IPS-18c (cell line): ENCODE results near the gene DYDC2.

Experiments
- H3K4me3 ChIP-seq: 2 replicates; pipeline ENCODE4 v1.7.0; 2013; ENCODE audit warnings: low read depth, mild to moderate bottlenecking, low read length, moderate library complexity; ENCODE audit not compliant: insufficient read depth
- H3K9me3 ChIP-seq: one replicate; pipeline ENCODE4 v1.6.1; 2013; ENCODE audit warnings: mild to moderate bottlenecking, low read length, moderate library complexity; ENCODE audit not compliant: control insufficient read depth, insufficient read depth

DYDC2 gene, protein sequence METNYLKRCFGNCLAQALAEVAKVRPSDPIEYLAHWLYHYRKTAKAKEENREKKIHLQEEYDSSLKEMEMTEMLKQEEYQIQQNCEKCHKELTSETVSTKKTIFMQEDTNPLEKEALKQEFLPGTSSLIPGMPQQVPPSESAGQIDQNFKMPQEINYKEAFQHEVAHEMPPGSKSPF

DNA sequence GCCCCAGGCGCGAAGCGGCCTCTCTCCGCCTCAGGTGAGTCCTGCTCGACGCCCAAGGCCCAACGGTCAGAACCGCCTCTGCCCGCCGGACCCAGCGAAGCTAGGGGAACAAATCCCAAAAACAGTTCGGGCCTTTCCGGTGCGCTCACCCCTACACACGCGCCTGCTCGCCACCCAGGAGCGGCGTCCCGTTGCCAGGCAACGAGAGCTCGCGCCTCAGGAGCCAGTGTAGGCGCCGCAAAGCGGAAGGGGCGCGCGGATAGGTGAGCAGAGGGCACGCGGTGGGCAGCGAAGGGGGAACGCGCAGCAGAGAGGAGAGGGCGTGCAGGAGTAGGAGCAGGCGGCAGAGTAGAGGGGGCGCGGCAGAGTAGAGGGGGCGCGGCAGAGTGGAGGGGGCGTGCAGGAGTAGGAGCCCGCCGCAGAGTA is at the start of gene DYDC2, which contains the start of gene DYDC1:
Gene DYDC2 (plus strand): TSS at position 219 of the 426 bp plus-strand sequence. CDS start 5,663 bp downstream, outside the sequence.
Gene DYDC1 (minus strand): TSS at position 193 of the 426 bp plus-strand sequence. CDS start 4,154 bp downstream, outside the sequence.
- Histone ChIP-seq H3K4me3 (peak within 1 kb of the TSS; percentile 46), H3K9me3 (no peaks in the 10 kb centered on the region)

DNA sequence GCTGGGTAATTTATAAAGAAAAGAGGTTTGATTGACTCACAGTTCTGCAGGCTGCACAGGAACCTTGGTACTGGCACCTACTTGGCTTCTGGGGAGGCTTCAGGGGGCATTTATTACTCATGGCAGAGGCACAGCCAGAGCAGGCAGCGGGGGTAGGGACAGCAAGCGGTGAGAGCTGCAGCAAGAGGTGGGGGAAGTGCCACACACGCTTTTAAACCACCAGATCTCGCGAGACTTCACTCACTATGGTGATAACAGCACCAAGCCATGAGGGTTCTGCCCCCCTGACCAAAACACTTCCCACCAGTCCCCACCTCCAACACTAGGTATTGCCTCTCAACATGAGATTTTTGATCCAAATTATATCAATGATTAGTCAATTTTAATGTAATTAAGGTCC is 43.1 kb upstream of the DYDC2 start:
- Histone ChIP-seq H3K9me3 (no peaks in the 10 kb centered on the region), H3K4me3 (no peak overlapping the region)

DNA sequence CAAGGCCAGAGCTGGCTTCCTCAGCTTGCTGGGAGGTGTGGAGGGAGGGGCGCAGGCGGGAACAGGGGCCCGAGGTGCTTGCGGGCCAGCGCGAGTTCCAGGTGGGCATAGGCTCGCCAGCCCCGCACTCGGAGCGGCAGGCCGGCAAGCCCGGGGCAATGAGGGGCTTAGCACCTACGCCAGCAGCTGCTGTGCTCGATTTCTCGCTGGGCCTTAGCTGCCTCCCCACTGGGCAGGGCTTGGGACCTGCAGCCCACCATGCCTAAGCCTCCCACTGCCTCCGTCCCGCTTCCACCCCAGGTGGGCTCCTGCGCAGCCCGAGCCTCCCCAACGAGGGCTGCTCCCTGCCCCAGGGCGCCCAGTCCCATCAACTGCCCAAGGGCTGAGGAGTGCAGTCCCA is 41.2 kb upstream of the DYDC2 start:
- Histone ChIP-seq H3K9me3 (no peaks in the 10 kb centered on the region), H3K4me3 (no peak overlapping the region)

DNA sequence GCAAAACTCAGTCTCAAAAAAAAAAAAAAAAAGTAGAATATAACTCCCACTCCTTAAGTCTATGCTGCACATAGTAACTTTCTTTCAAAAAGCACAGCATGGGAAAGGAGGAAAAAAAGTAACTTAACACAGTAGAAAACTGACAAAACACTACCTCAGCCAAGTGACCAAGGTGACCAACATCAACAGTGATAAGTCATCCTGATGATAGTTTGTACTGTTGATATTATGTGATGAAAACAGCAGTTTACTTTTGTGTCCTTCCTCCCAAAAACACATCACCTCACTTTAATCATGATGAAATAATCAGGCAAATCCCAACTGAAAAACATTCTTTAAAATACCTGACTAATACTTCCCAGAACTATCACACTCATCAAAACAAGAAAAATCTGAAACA is 37.8 kb upstream of the DYDC2 start:
- Histone ChIP-seq H3K4me3 (no peak overlapping the region), H3K9me3 (no peaks in the 10 kb centered on the region)

DNA sequence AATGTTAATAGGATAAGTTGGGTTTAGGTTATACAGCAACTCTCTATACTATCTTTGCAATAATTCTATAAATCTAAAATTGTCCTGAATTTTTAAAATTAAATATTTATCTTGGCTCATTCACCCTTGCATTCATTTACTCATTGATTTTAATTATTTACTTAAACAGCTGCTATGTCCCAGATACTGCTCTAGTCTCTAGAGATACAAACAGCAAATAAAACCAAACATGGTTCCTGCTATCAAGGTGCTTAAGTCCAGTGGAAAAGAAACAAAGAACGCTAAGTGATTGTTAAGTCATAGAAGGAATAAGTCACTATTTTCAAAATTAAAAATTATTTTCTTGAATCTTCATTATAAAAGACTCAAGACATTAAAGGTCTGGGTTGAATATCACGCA is 37.3 kb upstream of the DYDC2 start:
- Histone ChIP-seq H3K9me3 (no peaks in the 10 kb centered on the region), H3K4me3 (no peak overlapping the region)

DNA sequence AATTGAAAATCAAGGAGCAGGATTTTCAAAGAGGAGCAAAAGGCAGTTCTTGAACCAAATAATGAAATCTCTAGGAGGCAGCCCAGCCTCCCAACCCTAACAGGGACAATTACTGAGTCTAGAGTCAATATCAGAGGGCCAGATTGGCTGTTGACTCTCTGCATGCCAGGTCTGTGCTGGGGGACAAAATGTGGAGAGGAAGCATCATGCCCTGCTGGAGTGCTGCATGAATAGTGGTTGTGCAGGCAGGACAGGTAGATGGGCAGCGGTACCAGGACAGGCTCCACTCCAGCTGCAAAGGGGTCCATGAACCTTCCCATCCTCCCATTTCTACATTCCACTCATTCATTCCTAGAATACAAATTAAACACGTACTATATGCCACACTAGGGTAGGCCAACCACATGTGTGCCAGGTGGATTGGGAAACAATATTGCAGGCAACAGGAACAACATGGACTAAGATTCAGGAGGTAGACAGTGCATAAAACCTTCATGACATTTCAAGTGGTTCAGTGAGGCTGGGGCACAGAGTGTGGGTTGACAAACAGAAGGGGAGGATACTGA is 36.8 kb upstream of the DYDC2 start:
- no peaks in the 10 kb centered on the region for H3K9me3 ChIP-seq
- H3K4me3 ChIP-seq: no peak overlapping the region

DNA sequence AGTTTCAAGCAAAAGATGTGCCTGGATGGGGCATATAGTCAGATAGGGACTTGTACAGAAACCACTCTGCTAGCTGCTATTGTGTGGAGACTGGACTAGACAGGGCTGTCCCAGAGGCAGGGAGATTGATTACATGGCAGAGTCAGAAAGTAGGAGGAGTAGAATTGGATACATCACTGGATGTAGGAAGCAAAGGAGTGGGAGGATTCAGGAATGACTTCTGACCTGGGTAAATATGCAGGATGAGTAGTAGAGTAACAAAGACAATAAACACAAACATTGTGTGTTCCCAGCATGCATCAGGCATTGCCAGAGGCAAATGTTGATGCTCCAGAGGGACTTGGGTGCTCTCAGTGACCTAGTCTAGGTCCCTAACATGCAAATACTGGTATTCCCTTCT is 36.2 kb upstream of the DYDC2 start:
- Histone ChIP-seq H3K9me3 (no peaks in the 10 kb centered on the region), H3K4me3 (no peak overlapping the region)

DNA sequence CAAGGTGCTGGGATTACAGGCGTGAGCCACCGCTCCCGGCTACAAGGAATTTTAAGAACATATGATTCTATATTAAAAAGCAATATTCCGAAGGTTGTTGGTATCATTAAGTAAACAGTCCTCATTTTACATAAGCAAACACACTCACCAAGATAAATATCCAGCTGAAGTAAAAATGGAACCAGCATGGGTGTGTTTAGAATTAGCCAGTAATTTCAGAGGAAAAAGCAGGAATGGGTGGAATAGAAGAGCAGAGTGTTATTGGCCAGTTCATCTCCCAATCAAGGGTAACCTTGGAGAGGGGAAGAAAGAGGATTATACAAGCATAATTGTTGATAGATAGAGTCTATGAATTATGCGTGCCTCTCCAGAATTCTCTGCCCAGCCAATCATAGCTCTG is 35.4 kb upstream of the DYDC2 start:
- H3K4me3 ChIP-seq: no peak overlapping the region
- H3K9me3 ChIP-seq: no peaks in the 10 kb centered on the region

DNA sequence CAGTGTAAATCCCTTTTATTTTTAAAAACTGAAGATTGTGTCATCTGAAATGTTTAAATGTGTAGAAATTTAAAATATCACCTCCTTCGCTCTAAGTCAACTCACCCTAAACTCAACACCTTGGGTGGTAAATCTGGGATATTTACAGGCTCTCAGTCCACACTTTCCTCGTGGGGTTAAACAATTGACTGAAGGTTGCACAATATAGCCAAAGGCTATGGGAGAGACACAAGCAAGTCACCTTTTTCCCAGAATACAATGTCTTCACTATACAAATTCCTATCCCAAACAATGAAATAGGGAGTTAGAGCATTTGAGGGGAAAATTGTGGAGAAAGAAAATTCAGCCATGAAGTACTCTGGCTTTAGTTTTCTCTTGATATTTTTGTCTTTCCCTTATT is 34.4 kb upstream of the DYDC2 start:
- Histone ChIP-seq H3K4me3 (no peak overlapping the region), H3K9me3 (no peaks in the 10 kb centered on the region)

DNA sequence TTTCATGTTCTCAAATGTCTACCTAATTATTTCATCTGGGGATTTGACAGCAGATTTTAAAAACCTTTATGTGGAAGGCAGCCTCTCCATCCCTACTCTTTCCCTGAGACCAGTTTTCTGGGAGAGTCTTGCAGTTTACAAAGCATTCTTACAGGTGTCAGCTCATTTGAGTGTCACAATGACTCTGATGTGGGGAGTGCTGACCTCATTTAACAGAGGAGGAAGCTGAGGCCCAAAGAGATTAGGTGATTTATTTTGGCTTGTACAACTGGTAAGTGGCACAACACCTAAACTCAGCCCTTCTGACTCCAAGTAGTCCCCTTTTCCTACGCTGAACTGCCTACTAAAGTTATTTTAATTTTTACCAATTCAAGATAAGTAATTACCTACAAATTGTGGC is 33.9 kb upstream of the DYDC2 start:
- H3K4me3 ChIP-seq: no peak overlapping the region
- H3K9me3 ChIP-seq: no peaks in the 10 kb centered on the region

DNA sequence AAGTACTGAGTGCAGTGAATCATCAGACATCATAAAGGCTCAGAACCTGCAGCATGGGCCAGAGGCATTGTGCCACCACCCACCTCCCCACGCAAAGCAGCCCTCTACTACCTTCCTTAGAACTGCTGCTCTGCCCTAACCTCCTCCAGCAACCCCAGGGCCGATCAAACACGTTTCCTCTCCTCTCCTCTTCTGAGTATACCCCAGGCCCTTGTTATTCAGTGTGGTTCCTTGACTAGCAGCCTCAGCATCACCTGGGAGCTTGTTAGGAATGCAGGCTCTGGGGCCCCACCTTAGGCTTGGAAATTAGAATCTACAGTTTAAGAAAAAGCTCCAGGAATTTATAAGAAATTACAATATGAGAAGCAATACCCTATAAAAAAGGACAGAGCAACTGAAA is 33.3 kb upstream of the DYDC2 start:
- H3K4me3 ChIP-seq: no peak overlapping the region
- no peaks in the 10 kb centered on the region for H3K9me3 ChIP-seq

DNA sequence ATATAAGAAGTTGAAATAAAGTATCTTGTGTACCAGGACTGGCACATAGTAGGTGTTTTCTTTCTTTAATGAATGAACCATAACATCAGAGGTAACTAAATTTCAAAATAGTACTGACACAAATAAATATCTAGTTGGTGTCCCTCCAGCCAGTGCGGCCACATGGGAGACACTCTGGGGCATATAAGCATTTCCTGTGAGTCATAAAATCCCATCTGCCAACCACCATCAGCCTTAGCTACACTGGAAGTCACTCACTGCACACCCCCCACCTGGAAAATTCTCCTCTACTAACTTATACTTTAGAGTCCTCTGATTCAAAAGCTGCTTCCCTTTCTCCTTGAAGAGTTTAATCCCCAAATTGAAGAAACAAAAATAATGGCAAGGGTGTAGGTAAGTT is 32.5 kb upstream of the DYDC2 start:
- H3K9me3 ChIP-seq: no peaks in the 10 kb centered on the region
- no peak overlapping the region for H3K4me3 ChIP-seq

DNA sequence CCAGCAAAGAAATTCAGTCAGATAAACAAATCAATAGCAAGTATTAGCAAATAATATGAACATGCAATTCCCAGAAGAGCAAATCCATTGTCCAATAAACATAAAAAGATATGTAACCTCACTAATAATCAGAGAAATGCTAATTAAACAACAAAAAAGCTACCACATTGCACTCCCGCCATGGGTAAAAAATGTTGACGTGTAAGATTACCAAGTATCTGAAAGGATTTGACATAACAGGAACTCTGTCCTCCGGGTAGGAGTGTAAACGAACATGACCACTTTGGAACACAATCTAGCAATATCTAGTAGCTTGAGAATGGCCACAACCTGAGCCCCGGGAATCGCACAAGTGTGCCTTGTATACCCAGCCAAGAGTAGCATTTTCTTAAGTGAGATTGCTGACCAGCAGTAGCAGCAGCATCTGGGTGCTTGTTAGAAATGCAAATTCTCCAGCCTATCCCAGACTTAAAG is 31.7 kb upstream of the DYDC2 start:
- no peak overlapping the region for H3K4me3 ChIP-seq

DNA sequence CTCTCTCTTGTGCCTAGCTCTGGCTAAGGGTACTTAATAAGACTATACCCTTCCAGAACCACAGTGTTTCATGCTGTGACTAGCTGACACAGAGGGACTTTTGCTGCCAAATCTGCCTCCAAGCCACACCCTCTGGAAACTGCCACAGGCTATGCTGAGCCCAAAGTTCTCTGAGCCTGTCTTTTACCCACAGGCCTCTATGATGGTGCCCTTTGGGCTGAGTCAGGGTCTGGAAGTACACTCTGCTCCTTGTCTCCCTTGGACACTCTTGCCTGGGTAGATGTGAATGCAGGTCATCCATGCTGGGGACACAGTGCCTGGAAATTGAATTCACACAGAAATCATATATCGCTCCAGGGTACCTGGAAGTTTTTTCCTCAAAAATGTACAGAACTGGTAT is 22.6 kb upstream of the DYDC2 start:
- no peak overlapping the region for H3K4me3 ChIP-seq
- peaks cover 2% of the 10 kb centered on the region for H3K9me3 ChIP-seq

More for the DNA sequence above, 31.7 kb upstream of the DYDC2 start:
- H3K9me3 ChIP-seq: no peaks in the 10 kb centered on the region

DNA sequence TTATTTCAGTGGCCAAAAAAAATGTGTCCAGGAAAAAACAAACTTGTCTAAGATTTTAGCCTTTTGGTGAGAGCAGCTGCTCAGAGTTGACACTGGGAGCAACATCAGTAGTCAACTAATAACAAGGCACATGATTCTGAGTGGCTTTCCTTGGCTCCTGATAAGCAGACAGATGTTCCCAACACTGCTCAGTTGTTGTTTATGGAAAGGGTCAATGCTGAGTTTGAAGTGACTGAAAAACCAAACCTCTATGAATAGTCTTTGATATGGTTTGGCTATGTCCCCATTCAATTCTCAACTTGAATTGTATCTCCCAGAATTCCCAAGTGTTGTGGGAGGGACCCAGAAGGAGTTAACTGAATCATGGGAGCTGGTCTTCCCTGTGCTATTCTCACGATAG is 12.3 kb upstream of the DYDC2 start:
- H3K9me3 ChIP-seq: no peaks in the 10 kb centered on the region
- no peak overlapping the region for H3K4me3 ChIP-seq

DNA sequence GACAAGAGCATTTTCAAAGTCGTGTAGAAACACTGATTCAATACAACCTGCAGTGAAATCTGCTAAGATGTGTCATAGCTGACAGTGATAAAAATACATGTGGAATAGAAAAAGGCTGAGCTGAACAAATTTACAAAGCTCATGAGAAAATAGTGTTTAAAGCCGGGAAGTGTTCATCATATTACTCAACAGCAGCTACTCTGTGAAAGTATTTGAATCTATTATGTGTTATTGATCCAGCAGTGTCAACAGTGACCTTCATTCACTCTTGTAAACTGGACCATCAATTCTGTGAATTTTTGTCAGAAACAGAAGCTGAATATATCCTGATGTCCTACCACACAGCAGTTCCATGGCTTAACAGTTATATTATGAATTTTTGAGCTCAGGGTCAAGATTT is 11.7 kb upstream of the DYDC2 start:
- no peak overlapping the region for H3K4me3 ChIP-seq

DNA sequence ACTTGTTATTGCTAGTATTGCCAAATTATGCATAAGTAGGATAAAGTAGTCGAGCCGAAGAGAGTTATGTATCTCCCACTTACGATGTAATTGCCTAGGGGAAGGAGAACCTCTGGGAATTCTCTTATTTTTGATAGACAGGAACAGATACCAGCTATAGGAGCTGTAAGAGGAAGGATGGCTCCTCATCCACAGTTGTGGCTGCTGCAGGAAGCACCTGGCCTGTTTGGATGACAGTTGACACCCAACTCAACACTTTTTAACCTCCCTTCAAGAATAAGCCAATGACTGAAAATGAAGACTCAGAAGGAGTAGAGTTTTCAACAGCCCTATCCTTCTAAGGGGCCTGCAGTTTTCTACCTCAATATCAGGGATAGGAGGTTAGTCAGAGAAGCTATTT is 6.3 kb upstream of the DYDC2 start:
- H3K4me3 ChIP-seq: no peak overlapping the region
- no peaks in the 10 kb centered on the region for H3K9me3 ChIP-seq

More for the DNA sequence above, 11.7 kb upstream of the DYDC2 start:
- H3K9me3 ChIP-seq: no peaks in the 10 kb centered on the region

DNA sequence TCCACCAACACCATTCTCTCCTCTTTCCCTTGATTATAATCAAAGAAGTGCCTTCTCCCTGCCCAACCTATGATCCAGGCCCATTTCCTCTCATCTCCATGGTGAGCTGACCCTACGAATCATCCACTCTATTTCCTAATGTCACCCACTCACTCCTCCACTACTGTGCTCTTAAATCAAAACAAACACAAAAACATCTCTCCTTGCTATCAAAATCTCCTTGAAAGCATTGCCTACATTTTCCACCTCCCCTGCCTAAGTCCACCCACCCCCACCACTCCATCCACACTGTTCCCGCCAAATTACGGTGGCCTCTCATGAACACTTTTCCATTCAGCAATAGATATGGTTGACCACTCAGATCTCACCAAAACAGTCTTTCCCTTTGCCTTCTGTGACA is 5.4 kb upstream of the DYDC2 start:
- H3K9me3 ChIP-seq: no peaks in the 10 kb centered on the region
- no peak overlapping the region for H3K4me3 ChIP-seq
